NCI-H446 treated with DMSO at 0.1 percent for 48 hours (cell line): ENCODE results near the gene ATP13A4.

Experiments used
- DNase-seq: peaks from one replicate; lab custom pipeline; 2025; lab: John Stamatoyannopoulos, UW

ATP13A4 gene

GRCh38 chr3:193391902-193392301 lies 162.8 kb downstream of the ATP13A4 start:
- DNase-seq: no peak

GRCh38 chr3:193389335-193389734 lies 165.4 kb downstream of the ATP13A4 start:
- DNase-seq: no peak

- DNase-seq: no peak
These were observed 166.3 kb downstream of the ATP13A4 start for GRCh38 chr3:193388361-193388760.

GRCh38 chr3:193387596-193387995 lies 167.1 kb downstream of the ATP13A4 start:
- no peak for DNase-seq

- no peak for DNase-seq
These were observed 176.0 kb downstream of the ATP13A4 start, which contains the start of gene ATP13A5 for GRCh38 chr3:193378706-193379105. ATP13A5 (minus strand) TSS chr3:193378753; CDS start chr3:193378725, 28 bp downstream.

GRCh38 chr3:193377591-193377990 lies 177.1 kb downstream of the ATP13A4 start:
- no peak for DNase-seq

GRCh38 chr3:193375614-193376013 lies 179.1 kb downstream of the ATP13A4 start:
- DNase-seq: no peak

- no peak for DNase-seq
These were observed 181.9 kb downstream of the ATP13A4 start for GRCh38 chr3:193372783-193373182.

- no peak for DNase-seq
These were observed 186.8 kb downstream of the ATP13A4 start for GRCh38 chr3:193367868-193368267.

- DNase-seq: no peak
These were observed 197.4 kb downstream of the ATP13A4 start for GRCh38 chr3:193357291-193357690.

- DNase-seq: no peak
These were observed 200.3 kb downstream of the ATP13A4 start for GRCh38 chr3:193354423-193354822.
